Activated effector memory CD4-positive, alpha-beta T cell treated with Interleukin-2 at 50 U/mL for 16 hours (primary cell): ENCODE results near the gene CHD9NB.
"Not testable (repeated sequence)": the region's sequence is repeated elsewhere in the genome, so short reads cannot be mapped to it uniquely, and the experiment has no call there.

ENCODE experiments used
- DNase-seq: peaks from one replicate; pipeline ENCODE4 v3.0.0-alpha.2; 2020

Gene CHD9NB

GRCh38 chr16:53083119-53083518, 30.4 kb upstream of the CHD9NB start:
- DNase-seq = no peak

GRCh38 chr16:53082509-53082908, 29.8 kb upstream of the CHD9NB start:
- DNase-seq = no peak

GRCh38 chr16:53081686-53082407, 29.1 kb upstream of the CHD9NB start:
- no peak for DNase-seq

GRCh38 chr16:53081032-53081424, 28.3 kb upstream of the CHD9NB start:
- no peak for DNase-seq

GRCh38 chr16:53080345-53081031, 27.8 kb upstream of the CHD9NB start:
- DNase-seq = no peak

GRCh38 chr16:53078765-53079485, 26.2 kb upstream of the CHD9NB start:
- DNase-seq = no peak

- no peak for DNase-seq
Observed at GRCh38 chr16:53078247-53078646, 25.6 kb upstream of the CHD9NB start.

GRCh38 chr16:53075461-53075860, 22.8 kb upstream of the CHD9NB start:
- not testable (repeated sequence) for DNase-seq

- not testable (repeated sequence) for DNase-seq
Observed at GRCh38 chr16:53074296-53074695, 21.6 kb upstream of the CHD9NB start.

GRCh38 chr16:53073022-53073421, 20.3 kb upstream of the CHD9NB start:
- DNase-seq = no peak

- no peak for DNase-seq
Observed at GRCh38 chr16:53071748-53072301, 19.1 kb upstream of the CHD9NB start.

- no peak for DNase-seq
Observed at GRCh38 chr16:53069772-53070171, 17.1 kb upstream of the CHD9NB start.

GRCh38 chr16:53068423-53068833, 15.7 kb upstream of the CHD9NB start:
- DNase-seq = no peak

GRCh38 chr16:53067675-53068074, 15.0 kb upstream of the CHD9NB start:
- no peak for DNase-seq

- no peak for DNase-seq
Observed at GRCh38 chr16:53065461-53066061, 12.9 kb upstream of the CHD9NB start.

GRCh38 chr16:53064081-53064578, 11.4 kb upstream of the CHD9NB start:
- no peak for DNase-seq

- no peak for DNase-seq
Observed at GRCh38 chr16:53061701-53062159, 9.0 kb upstream of the CHD9NB start.

GRCh38 chr16:53061256-53061655, 8.6 kb upstream of the CHD9NB start:
- DNase-seq = no peak

- DNase-seq = no peak
Observed at GRCh38 chr16:53059672-53060071, 7.0 kb upstream of the CHD9NB start.

- no peak for DNase-seq
Observed at GRCh38 chr16:53058882-53059281, 6.2 kb upstream of the CHD9NB start.

- DNase-seq = no peak
Observed at GRCh38 chr16:53058441-53058840, 5.7 kb upstream of the CHD9NB start.

- no peak for DNase-seq
Observed at GRCh38 chr16:53057658-53058057, 5.0 kb upstream of the CHD9NB start.

- no peak for DNase-seq
Observed at GRCh38 chr16:53056392-53056881, 3.7 kb upstream of the CHD9NB start.
